ENCODE measurements around the gene MGME1. TPM values are rescaled to one million over a fixed set of nuclear protein-coding genes. Genes with fewer than 3 reads are reported as not detected.

MGME1 gene
- total and polyA plus RNA-seq, 2 of the 13 experiments (the other 11 are each of a cell fraction or from before 2014, with no cell fraction given): 36.7 to 66.6 TPM

DNA sequence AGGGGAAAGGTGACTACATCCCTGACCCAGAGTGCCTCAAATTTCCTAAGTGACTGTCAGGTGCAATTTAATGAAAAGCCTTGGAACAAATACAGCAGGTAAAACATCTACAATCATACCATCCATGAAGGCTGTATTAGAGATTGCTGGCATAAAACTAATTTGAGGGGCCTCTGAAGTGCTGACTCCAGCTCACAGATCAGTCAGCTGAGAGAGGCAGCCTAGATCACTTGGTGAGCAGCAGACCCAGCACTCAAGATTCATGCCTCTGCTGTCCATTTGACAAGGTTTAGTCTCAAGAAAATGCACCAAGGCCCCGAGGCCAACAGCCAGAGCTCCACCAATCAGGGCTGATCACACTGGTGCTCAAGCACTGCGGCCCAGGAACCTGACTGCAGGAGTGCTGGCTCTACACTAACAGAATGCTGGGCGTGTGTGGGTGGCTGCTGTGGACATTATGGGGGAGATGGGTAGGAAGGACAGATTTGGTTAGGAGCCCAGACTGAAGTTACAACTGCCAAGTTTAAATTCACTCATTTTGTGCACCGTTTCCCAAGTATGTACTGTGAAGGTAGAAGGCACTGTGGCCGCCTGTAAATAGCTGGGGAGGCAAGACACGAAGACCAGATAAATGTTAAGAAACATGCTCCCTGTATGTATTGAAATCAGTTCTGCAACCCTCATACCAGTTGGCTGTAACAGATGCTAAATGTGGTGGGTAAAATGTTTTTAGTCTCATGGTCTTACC is 28.4 kb upstream of the MGME1 start (continued):
- no peak for TF ChIP-seq THAP9 (CRISPR knock-in tag; IDR thresholded peaks at IDR 0.05; ENCODE audit: borderline replicate concordance)
- TF ChIP-seq CHCHD3 (CRISPR knock-in tag; IDR thresholded peaks at IDR 0.05): 0 out of 2 replicates have a peak, but pooled peaks have one; percentile 81
- TF ChIP-seq HBP1 (CRISPR knock-in tag; IDR thresholded peaks at IDR 0.05; ENCODE audit: low read depth): no peak
- TF ChIP-seq ZNF296 (CRISPR knock-in tag; conservative IDR thresholded peaks at IDR 0.05): peak; percentile 4; the same call in 1 of the 2 replicates
- no peak for TF ChIP-seq GZF1 (CRISPR knock-in tag; IDR thresholded peaks at IDR 0.05)
- peak; percentile 60; the same call in 1 of the 2 replicates for TF ChIP-seq NFIC (IDR thresholded peaks at IDR 0.05; ENCODE audit: low read length)
- TF ChIP-seq ZNF430 (CRISPR knock-in tag; IDR thresholded peaks at IDR 0.05): no peak
- no peak for TF ChIP-seq LRRFIP1 (CRISPR knock-in tag; conservative IDR thresholded peaks at IDR 0.05)
- TF ChIP-seq SALL1 (CRISPR knock-in tag; IDR thresholded peaks at IDR 0.05): no peak
- TF ChIP-seq ZBTB42 (CRISPR knock-in tag; IDR thresholded peaks at IDR 0.05): no peak
- peak; percentile 75 for TF ChIP-seq POLR2G (IDR thresholded peaks at IDR 0.05; ENCODE audit: low read depth, low read length)
- no peak for TF ChIP-seq KDM5B (CRISPR knock-in tag; IDR thresholded peaks at IDR 0.05; ENCODE audit: borderline replicate concordance)
- TF ChIP-seq ZFP91 (CRISPR knock-in tag; IDR thresholded peaks at IDR 0.05; ENCODE audit: borderline replicate concordance): peak; percentile 4; the same call in 1 of the 2 replicates
- no peak for TF ChIP-seq PHF20 (CRISPR knock-in tag; IDR thresholded peaks at IDR 0.05)
- TF ChIP-seq ZNF563 (CRISPR knock-in tag; IDR thresholded peaks at IDR 0.05): no peak
- TF ChIP-seq, protein P1, sequence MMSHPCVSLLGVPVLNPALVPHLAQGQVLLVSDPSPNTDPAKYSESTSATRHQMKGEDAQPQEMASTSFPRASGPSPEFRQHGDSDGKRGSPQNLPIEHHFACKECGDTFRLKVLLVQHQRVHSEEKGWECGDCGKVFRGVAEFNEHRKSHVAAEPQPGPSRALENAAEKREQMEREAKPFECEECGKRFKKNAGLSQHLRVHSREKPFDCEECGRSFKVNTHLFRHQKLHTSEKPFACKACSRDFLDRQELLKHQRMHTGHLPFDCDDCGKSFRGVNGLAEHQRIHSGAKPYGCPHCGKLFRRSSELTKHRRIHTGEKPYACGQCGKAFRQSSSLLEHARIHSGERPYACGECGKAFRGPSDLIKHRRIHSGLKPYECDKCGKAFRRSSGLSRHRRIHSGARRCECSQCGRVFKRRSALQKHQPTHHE (CRISPR knock-in tag; IDR thresholded peaks at IDR 0.05; ENCODE audit: borderline replicate concordance): 0 out of 2 replicates have a peak, but pooled peaks have one; percentile 28
- peak; percentile 79; the same call in 1 of the 2 replicates for TF ChIP-seq SALL2 (CRISPR knock-in tag; IDR thresholded peaks at IDR 0.05)
- peak; percentile 36; the same call in 1 of the 2 replicates for TF ChIP-seq KLF12 (CRISPR knock-in tag; IDR thresholded peaks at IDR 0.05; ENCODE audit: borderline replicate concordance)
- no peak for TF ChIP-seq KAT8 (CRISPR knock-in tag; IDR thresholded peaks at IDR 0.05)

Measured in HepG2 (cell line).